OCI-M1 (cell line): Measurements from ENCODE around the gene KIF17.

Experiments
- DNase-seq: peaks from one replicate; lab custom pipeline; 2025; lab: John Stamatoyannopoulos, UW

KIF17 gene

DNA sequence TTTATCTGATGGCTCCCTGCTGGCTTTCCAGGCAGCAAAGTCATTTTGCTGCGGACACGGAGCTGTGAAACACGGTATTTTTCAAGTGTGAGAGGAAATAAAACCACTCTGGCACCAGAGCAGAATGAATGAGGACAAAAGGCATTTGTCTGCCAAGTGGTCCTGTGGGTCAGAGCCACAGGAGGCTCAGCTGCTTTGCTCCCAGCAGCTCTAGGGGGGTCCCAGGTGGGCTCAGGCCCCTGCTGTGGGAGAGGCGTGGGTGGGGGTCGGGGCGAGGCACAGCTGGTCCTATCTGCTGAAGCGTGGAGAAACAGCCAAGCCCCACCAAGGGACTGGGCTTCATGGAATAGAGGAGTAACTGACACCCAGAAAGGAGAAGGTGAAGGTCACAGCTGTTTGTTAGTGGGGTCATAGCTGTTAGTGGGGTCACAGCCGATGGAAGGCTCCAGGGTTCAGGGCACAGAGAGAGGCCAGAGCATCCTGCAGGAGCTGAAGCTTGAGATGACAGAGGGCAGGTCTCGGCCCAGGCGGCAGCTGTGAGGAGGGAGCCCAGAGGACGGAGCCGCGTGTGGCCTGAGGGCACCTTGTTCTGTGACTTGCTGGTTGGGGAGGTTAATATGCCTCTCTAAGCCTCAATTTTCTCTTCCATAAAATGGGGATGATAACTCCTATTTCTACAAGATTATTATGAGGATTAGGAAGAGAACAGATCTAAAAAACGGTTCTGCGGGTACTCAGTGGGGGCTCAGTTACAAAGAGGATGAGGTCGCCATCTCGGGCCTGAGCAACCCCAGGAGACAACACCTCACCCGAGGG is 7.1 kb downstream of the KIF17 start:
- no peak for DNase-seq

DNA sequence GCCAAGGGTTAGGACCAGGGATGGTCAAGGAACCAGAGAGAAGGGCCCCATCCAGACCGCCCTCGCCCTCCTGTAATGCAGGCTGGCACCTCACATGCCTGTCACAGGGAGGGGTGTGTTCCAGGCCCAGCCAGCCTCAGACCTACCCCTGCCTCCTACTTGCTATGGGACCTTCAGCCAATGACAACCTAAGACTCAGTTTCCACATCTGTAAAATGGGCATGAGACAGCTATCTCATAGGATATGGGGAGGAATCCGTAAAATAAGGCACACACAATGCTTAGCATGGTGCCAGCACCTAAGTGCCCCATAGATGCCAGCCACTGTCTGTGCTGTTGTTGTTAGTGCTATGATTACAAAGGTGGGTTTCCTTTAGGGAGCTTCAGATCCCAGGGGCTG is 7.9 kb downstream of the KIF17 start:
- no peak for DNase-seq

DNA sequence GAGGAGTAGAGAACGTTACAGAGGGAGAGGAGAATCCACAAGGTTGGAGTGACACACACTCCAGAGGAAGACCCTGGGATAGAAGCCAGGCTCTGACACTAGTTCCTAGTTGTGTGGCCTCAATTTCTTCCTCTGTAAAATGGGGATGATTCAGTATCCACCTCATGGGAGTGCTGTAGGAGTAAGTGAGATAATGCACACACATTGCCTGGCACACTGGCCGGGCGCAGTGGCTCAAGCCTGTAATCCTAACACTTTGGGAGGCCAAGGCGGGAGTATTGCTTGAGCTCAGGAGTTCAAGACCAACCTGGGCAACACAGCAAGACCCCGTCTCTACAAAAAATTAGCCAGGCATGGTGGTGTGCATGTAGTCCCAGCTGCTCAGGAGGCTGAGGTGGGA is 8.9 kb downstream of the KIF17 start:
- DNase-seq = no peak

DNA sequence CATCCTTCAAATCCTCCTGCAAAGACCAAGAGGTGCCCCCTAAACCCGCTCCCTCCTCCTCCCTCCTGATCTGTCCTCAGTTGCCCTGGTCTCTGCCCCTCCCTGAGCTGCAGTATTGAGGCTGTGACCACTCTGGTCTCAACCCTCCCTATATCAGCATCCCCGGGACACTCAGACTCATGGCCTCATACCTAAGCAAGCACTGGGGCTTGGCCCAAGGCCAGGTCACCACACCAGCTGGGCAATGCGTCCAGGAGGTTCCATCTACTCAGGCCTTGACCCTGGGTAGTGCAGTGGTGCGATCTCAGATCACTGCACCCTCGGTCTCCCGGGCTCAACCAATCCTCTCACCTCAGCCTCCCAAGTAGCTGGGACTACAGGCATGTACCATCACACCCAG is 9.8 kb downstream of the KIF17 start:
- no peak for DNase-seq

DNA sequence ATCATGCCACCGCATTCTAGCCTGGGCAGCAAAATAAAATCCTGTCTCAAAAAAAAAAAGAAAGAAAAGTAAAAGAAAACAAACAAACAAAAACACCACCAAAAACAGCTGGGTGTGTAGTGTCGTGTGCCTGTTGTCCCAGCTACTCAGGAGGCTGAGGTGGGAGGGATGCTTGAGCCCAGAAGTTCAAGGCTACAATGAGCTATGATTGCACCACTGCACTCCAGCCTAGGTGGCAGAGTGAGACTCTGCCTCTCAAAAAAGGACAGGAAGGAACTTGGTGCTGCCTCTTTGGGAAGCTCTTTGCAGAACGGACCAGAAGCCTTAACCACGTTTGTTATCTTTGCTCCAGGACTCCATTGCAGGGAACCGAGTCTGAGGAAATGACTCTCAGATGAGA is 11.0 kb downstream of the KIF17 start:
- DNase-seq = no peak

DNA sequence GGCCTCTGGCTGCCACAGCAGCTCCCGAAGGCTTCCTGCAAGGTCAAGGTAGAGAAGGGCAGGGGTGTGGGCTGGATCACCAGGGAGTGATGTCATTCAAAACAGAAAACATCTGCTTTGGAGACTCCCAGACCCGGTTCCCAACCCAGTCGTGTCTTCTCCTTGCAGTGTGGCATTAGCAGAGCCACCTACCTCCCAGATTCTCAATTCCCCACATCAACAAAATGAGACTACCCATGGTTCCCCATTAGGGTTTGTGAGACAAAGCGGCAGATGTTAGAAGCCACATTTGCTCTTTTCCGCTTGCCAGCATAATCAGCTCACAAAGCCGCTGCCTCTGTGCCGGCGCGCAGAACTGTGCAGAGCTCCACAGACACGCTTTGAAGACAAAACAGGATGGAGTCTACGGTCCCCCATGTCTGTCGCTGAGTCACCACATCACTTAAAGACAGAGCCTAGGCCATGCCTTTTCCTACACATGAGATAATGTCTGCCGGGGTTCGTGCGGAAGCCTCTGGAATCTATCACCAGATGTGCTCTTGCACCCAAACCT is 12.5 kb downstream of the KIF17 start:
- DNase-seq = no peak

DNA sequence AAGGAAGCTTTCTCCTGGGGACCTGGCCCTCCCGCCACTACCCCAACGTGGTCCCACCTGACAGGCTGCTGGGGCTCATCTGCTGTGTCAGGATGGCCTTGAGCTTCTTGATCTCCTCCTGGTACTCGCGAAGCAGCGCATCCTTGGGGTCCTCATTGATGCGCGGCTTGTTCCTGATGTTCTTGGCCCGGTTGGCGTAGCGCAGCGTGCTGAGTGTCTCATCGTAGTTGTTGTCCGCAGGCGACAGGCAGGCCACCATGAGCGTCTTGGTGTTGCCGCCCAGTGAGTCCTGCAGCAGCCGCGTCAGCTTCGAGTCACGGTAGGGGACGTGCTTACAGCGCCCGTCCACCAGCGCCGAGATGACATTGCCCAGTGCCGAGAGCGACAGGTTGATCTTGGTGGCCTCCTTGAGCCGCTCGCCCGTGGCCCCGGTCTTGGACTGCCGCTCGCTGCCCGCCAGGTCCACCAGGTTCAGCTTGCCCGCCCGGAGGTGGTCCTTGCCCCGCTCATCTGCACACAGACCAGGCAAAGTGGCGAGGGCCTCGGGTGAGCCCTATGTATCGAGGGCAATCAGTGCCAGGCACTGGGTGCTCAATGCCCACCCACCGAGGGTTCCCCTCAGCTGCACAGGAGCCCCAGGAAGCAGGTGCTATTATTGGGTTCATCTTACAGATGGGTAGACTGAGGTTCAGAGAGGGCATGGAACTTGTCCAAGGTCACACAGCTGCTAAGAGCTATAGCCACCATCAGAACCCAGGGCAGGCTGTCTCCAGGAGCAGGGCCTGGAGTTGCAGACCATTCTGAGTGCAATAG is 13.2 kb downstream of the KIF17 start:
- DNase-seq = no peak

DNA sequence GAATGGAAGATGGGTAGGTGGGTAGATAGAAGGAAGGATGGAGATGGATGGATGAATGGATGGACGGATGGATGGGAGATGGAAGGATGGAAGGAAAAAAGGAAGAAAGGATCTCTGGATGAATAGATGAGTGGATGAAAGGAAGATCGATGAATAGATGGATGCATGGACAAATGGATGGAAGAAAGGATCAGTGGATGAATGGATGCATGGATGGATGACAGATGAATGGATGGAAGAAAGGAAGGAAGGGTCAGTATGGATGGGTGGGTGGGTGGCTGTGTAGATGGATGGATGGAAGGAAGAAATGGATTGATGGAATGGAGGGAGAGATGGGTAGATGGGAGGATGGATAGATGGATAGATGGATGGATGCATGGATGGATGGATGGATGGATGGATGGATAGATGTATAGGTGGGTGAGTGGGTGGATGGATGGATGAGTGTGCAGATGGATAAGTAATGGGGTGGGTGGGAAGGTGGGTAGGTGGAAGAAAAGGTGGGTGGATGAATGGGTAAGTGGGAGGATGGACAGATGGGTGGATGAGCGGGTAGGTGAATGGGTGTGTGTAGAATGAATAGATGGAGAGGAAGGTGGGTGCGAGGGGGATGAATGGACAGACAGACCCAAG is 14.6 kb downstream of the KIF17 start:
- no peak for DNase-seq

DNA sequence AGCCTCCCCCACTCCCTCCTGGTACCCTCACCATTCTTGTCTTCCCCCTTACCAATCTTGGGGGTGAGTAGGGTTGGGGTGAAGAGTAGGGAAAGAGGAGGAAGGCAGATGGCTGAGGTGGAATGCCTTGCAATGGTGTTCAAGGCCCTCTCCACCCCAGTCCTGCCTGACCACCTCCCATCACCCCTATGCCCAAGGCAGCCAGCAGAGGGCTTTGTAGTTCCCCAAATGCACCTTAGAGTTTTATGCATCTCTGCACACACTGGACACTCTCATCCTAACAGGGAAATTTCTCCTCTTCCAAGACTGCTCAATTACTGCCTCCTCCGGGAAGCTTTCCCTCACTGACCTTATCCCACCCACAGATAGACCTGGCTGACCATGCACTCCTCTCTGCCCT is 15.4 kb downstream of the KIF17 start:
- peak; percentile 33 for DNase-seq

DNA sequence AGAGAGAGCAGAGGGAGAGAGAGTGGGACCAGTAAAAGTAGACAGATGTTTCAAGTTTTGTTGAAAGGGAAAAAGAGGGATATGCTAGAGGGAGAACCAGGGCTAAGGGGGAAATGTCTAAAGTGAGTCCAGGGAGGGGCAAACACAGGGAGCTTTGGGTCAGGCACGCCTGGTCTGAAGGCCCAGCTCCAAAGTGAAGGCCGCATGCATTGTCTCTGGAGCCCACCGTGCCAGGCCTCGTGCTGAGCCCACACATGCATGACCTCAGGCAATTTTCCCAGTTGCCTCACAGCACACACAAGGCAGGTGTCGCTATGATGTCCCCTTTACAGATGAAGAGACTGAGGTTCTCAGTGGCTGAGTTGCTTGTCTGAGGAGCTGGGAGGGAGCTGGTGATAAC is 16.0 kb downstream of the KIF17 start:
- DNase-seq = no peak

DNA sequence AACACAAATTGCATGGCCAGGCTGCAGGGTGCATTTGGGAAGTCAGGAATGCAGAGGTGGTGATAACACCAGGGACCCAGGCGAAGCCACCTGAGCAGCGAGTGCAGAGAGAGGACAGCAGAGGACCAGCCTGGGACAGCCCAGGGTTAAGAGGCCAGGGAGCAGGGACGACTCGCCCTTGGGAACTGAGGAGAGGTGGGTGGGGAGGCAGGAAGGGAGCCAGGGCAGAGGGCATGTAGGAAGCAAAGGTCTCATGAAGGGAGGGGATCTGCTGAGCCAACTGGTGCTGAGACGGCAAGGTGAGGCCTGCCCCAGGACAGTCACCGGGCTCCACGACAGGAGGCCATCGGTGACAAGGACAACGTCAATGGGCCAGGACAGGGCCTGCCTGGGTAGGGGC is 16.4 kb downstream of the KIF17 start:
- DNase-seq = no peak

DNA sequence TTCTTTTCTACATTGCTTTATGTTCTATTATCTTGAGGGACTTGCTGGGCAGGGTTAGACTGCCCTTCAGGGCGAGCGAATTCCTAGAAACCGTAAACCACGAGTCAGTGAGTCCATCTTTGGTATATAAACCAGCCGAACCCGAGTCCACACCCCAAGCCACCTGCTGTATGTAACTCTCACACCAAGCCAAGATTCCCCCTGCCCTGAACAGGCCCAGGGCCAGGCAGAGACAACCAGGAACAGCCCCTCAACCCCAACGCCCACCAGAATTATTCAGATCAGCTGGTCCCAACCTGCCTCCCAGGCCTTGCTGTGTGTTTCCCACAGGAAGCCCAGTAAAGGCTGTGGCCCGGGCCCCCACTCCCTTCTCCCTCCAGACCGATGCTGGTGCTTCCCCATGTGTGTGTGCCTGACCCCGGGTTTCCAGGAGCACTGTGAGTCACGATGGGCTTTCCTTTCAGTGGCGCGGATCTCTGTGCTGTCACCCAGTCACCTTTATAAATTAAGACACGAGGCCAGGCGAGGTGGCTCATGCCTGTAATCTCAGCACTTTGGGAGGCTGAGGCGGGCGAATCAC is 17.1 kb downstream of the KIF17 start:
- DNase-seq = peak; percentile 18

DNA sequence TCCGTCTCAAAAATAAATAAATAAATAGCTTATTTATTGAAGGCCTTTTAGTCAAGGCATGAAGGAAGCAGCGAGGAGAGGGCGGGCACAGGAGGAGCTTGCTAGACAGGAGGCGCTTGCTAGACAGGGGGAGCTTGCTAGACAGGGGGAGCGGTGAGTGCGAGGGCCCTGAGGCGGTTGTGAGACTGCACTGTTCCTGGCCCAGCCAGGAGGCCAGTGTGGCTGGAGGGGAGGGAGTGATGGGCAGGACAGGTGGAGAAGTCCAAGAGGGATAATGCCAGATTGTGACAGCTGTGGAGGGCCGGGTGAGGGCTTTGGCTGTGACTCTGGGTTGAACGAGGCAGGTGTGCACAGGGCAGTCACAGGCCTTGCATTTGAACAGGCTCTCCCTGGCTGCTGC is 18.2 kb downstream of the KIF17 start:
- DNase-seq = no peak

DNA sequence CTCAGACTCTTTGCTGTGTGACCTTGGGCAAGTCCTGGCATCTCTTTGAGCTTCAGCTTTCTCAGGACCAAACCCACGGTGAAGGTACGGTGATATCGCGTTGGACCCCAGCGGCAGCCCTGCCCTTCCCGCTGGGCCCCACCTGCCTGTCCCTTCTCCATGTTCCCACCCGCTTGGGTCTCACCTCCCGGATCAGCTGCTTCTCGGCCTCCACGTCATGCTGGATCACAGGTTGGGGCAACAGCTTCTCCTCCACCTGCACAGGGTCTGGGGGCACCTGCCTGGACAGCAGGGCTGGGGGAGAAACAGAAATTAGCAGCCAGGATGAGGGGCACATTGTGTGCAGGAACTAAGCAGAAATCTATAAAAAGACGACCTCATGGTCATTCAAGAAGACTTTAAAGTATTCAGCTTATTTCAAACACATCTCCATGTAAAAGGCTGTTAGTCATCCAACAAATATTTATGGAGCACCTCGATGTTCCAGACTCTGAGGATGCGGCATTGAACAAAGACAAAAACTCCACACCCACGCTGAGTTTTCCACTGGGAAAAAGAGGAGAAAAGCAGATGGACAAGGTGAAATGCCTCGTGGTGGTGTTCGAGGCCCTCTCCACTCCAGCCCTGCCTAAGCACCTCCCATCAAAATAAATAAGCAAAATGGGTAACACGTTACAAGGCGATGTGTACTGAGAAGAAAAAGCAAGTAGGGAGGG is 19.5 kb downstream of the KIF17 start:
- DNase-seq = no peak

DNA sequence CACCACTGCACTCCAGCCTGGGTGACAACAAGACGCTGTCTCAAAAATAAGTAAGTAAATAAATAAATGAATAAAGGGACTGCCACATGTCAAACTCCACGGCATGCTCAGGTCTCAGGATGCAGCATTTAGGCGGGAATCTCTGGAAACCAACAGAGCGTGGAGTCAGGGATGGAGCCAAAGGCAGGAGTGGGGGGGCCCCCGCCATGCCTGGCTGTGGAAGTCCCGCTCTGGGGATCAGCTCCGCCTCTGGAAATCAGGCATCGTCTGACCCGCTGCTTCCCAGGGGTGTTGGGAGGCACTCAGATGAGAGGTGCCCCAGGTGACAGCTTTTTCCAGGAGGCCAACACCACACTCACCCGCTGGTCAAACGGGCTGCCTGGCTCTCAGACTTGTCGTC is 20.2 kb downstream of the KIF17 start:
- no peak for DNase-seq

DNA sequence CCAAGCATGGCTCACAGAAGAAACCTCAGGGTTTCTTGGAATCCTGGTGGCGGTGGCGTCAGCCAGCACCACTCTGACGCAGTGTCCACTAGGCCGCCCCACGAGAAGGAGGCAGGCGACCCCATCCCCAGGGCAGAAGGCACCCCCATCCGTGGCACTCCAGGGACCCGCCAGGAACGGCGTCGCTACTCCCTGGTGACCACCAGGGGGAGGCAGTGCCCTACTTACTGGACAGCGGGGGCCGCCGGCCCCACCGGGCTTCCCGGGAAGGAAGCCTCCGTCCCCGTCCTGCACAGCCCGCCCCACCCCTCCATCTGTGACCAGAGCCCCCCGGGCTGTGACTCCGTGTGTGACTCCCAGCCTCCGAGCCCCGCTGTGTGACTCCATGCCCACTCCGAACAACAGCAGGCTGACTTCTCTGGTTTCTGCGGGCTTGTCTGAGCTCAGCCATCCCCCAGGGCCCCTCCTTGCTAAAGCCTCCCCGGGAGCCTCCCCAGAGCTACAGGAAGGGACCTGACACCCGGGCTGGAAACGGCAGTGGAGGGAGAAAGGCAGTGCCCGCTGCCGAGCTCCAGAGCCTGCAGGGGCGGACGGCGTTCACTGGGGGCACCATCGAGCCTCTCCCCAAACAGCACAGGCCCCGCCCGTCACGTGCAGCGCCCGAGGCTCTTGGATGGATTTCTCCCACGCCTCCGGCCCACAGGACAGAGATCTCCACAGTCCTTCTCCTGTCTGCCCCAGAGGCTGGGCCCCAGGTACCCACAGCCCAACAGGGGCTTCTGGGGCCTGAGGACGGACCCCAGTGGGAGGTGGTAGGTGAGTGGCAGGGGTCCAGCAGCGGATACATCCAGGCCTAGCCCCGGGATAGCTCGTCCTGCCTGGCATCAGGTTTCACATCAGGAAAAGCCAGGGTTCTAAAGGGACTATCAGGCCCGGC is 21.1 kb downstream of the KIF17 start:
- DNase-seq = peak; percentile 91

DNA sequence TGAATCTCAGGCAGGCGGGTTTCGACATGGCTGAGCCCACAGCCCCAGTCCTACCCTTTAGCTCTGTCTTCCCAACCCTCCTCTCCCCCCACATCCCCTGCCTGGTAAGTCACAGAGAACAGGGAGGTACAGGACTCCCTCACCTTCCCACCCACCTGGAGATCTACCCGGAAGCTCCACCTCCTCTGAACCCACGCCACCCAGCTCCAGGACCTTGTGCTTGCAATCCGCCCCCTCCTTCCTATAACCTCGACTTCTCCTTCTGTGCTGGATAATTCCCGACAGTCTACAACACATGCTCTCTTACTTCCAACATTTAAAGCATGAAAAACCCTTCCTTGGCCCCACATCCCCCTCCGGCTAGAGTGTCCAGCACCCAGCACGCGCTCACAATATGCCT is 22.3 kb downstream of the KIF17 start:
- no peak for DNase-seq

DNA sequence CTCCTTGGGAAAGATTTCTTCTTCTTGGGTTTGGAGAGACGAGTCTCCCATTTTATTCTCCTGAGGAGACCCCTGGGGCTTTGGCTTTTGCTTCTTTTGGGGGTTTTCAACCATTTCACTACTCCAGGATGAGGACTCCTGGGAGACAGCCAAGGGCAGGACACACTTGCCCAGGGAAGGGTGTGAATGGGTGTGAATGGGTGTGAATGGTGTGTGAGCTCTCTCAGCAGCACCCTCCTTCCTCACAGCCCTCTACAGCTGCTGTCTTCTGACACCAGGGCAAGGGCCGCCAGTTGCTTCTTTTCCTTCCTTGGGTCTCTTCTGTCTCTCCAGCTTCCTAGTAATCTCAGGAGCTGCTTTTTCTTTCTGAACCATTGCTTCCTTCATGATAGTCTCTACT is 24.2 kb downstream of the KIF17 start:
- no peak for DNase-seq

DNA sequence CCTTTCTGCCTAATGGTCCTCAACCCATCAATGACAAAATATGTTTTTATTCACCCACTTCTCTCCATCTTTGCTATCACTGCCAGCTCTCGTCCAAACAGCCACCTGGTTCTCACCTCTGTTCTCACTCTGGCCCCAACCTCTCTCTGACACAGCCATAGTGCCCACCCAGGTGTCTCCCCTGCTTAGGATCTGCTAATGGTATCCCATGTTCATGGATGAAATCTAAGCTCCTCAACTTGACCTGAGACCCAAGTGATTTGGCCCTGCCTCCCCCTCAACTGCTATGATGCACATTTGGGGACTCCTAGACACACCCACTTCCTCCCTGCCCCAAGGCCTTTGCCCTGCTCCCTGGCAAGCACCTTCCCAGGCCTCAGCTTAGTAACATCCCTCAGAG is 25.9 kb downstream of the KIF17 start:
- DNase-seq = no peak

DNA sequence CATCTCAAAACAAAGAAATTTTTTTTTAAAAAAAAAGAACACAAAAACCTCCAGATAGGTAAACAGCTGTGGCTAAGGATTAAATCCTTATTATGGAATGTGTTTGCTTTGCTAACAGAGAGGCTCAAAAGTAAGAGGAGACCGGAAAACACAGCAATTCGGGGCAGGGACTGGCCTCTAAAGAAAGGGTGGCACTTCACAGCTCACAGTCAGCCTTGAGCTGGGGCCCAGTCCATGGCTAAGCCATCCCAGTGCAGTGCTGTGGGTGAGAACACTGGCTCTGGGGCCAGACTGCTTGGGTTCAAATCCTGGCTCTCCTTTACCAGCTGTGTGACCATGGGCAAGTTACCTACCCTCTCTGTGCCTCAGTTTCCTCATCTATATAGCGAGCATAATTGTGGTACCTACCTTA is 28.2 kb downstream of the KIF17 start:
- DNase-seq = no peak
